Medulla oblongata (tissue), 1 donor: ENCODE data around the gene CLSTN1.
A peak's percentile ranks its signal among the peaks of the same experiment; 100 is the strongest.
"Not testable (repeated sequence)": the region's sequence is repeated elsewhere in the genome, so short reads cannot be mapped to it uniquely, and the experiment has no call there.

Experiments used
- DNase-seq: peaks from one replicate; pipeline ENCODE4 v3.0.0-alpha.2; 2015; ENCODE audit errors: extremely low spot score

CLSTN1 gene

DNA sequence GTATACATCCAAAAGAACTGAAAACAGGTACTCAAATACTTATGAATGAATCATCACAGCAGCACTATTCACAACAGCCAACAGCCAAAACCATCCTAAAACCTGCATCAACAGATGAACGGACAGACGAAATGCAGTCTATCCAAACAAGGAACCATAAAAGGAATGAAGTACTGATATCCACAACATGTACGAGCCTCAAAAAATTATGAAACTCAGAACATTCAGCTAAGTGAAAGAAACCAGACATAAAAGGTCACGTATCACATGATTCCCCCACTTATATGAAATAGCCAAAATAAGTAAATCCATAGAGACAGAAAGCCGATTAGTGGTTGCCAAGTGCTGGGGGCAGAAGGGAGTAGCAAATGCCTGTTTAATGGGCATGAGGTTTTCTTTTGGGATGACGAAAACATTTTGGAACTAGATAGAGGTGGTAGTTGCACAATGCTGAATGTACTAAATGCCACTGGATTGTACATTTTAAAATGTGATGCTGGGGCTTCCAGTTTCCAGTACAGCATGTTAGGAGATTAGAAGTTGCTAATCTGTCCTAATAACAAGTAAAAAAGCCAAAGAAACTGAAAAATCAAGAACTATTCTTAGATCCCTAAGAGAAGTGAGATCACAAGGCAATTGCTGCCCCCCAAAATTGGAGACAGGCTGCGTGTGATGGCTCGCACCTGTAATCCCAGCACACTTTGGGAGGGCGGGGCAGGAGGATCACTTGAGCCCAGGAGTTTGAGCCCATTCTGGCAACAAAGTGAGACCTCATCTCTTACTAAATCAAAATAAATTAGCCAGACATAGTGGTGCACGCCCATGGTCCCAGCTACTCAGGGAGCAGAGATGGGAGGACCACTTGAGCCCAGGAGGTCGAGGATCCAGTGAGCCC, 25.3 kb downstream of the CLSTN1 start:
- no peak for DNase-seq

- DNase-seq: no peak
Observed at GRCh38 chr1:9797049-9797448, 26.7 kb downstream of the CLSTN1 start.

- no peak for DNase-seq
Observed at GRCh38 chr1:9794081-9794480, 29.7 kb downstream of the CLSTN1 start.

- DNase-seq: peak; percentile 68
Observed at GRCh38 chr1:9793291-9793690, 30.5 kb downstream of the CLSTN1 start.

DNA sequence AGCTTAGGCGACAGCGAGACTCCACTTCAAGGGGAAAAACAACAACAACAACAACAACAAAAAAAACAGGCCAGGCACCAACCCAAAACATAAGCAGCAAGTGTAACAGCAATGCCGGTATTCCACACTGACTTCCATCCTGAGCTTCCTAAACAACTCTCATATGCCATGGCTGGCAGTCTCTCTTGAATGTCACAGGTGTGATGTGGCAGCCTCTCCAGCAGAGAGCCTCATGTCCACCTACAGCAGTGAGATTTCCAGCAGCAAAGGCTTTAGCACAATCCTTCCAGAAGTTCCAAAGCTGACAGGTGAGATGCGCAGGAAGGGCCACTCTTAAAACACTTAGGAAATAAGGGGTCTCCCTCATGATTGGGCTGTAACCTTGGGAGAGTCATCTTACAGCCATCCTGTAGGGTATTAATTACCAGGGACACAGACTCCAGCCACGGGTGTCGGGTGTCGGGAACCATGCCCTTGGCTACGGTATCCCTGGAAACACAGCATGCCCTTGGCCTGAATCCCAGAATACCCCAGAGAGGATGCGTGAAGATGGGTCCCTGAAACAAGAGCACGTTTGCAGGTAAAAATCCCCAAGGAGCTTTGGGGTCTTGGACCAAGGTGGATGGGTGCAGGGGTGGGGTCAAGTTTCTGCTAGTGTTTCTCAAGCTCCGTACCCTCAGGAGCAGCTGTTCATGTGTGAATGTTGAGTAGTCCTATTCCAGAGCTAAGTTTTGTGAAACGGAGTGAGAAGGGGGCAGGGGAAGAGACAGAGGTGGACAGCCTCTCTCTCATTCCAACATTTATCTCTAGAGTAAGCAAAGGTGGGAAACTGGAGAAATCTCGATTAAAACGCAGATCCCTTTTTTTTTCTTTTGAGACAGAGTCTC, 31.4 kb downstream of the CLSTN1 start:
- no peak for DNase-seq

- not testable (repeated sequence) for DNase-seq
Observed at GRCh38 chr1:9789700-9790099, 34.1 kb downstream of the CLSTN1 start.

- peak; percentile 22 for DNase-seq
Observed at GRCh38 chr1:9787702-9788101, 36.1 kb downstream of the CLSTN1 start.

- DNase-seq: no peak
Observed at GRCh38 chr1:9785406-9785805, 38.4 kb downstream of the CLSTN1 start.

- peak; percentile 38 for DNase-seq
Observed at GRCh38 chr1:9784508-9785133, 39.1 kb downstream of the CLSTN1 start.

- no peak for DNase-seq
Observed at GRCh38 chr1:9782897-9783296, 40.9 kb downstream of the CLSTN1 start.

DNA sequence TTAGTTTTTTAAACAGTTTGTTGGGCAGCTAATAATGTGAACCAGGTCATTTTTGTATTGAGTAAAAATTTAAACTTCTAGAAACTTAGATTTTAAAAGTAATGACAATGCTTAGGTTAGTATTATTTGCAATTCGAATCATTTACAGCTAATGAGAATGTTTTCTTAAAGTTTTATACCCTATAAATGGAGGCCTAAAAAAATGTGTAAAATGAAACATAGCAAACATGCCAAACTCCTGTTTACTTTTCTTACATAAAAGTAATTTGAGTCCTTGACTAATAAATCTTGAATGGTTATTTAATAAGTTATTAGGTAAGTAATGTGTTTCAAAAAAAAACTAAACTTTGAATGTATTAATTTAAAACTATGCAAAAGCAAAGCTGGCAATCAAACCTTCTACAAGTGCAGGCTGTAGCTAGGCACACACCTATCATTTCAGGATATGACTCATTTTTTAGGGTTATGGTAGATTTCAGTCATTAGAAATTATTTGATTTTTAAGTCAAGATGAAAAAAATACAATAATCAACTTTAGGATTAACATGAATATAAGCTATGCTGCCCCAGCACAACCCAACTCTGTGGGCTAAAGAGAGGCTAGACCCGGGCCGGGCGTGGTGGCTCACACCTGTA, 41.5 kb downstream of the CLSTN1 start:
- DNase-seq: no peak

DNA sequence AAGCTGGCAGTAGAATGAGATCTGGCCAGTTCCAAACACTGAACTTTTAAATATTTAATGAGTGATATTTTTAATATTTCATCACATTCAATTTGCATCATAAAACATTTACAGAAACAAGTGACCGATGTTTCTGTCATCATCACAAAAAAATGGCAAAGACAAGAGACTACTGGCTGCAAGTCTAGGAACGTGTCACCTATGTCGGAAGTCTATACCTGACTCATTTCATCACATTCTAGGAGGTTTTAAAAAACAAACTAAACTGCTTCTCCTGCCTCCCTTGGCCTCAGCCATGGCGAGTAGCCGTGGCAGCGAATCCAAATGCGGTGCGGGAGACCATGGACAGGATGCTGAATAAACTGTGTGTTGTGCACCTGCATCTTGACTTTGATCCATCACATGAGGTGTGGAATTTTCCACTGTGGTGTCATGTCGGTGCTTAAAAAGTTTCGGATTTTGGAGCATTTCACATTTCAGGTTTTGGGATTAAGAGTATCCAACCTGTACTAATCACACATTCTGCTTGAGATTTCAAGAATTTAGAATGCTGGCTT, 43.1 kb downstream of the CLSTN1 start:
- no peak for DNase-seq

GRCh38 chr1:9778905-9779304, 44.9 kb downstream of the CLSTN1 start:
- DNase-seq: no peak

GRCh38 chr1:9776685-9777084, 47.1 kb downstream of the CLSTN1 start:
- DNase-seq: no peak

- DNase-seq: no peak
Observed at GRCh38 chr1:9774712-9775679, 48.8 kb downstream of the CLSTN1 start.

DNA sequence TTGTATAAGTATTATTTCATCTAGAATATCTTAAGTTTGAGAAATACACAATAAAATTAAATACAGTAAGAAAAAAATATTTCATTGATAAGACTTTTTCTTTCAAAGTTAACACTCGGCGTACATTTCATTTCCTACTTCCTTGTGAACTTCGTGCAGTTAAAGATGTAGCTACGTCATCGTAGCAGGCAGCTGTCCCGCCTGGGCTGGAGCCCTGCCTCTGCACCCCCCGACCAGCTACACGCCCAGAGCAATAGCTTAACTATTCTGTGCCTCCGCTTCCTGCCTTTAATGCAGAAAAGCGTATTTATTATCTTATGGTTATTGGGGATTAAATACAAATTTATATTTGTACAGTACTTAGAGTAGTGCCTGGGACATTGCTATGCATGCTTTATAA, 53.5 kb downstream of the CLSTN1 start:
- no peak for DNase-seq

- DNase-seq: no peak
Observed at GRCh38 chr1:9768983-9769382, 54.8 kb downstream of the CLSTN1 start.

DNA sequence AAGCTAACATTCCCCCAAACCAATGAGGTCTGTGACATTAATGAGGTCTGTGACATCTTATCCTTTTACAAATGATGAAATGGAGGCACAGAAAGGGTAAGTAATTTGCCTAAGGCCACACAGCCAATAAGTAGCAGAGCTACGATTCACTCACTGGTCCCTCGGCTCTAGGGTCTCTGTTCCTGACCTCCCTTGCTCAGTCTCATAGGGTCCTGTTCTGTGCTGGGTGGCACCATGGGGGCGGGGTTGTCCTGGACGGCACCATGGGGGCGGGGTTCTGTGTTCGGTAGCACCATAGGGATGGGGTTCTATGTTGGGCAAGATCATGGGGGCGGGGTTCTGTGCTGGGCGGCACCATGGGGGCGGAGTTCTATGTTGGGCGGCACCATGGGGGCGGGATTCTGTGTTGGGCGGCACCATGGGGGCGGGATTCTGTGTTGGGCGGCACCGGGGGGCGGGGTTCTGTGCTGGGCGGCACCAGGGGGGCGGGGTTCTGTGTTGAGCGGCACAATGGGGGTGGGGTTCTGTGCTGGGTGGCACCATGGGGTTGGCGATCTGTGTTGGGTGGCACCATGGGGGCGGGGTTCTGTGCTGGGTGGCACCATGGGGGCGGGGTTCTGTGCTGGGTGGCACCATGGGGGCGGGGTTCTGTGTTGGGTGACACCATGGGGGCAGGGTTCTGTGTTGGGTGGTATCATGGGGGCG, 55.6 kb downstream of the CLSTN1 start:
- DNase-seq: no peak

- DNase-seq: peak; percentile 20
Observed at GRCh38 chr1:9766759-9767442, 56.9 kb downstream of the CLSTN1 start.
